Muscle layer of colon (tissue), 2 donors: Measurements from ENCODE around the gene TOR1B.

Experiments
- H3K27ac ChIP-seq: one replicate; pipeline ENCODE4 v1.7.0; 2013; ENCODE audit warnings: low read depth, mild to moderate bottlenecking, low read length, moderate library complexity
- H3K27me3 ChIP-seq, 2 donors: one replicate each; pipeline ENCODE4 v1.7.0; 2013; ENCODE audit warnings: low read length in 2 of 2, mild to moderate bottlenecking in 2 of 2; ENCODE audit not compliant: insufficient read depth in 2 of 2, control insufficient read depth in 1 of 2
- H3K36me3 ChIP-seq: one replicate; pipeline ENCODE4 v1.7.0; 2013; ENCODE audit warnings: mild to moderate bottlenecking, low read length; ENCODE audit not compliant: insufficient read depth
- H3K4me1 ChIP-seq: one replicate; pipeline ENCODE4 v1.7.0; 2013; ENCODE audit warnings: mild to moderate bottlenecking, low read length; ENCODE audit not compliant: insufficient read depth
- H3K4me3 ChIP-seq, 2 donors: one replicate each; pipeline ENCODE4 v1.7.0; 2013; ENCODE audit warnings: low read length in 2 of 2, low read depth in 1 of 2, mild to moderate bottlenecking in 1 of 2, moderate library complexity in 1 of 2
- H3K9ac ChIP-seq: one replicate; pipeline ENCODE4 v1.7.0; 2013; ENCODE audit warnings: low read length
- H3K9me3 ChIP-seq: one replicate; pipeline ENCODE4 v1.7.0; 2013; ENCODE audit warnings: mild to moderate bottlenecking, low read length
- donor health status: abdominal sarcoma.
- donor health status: Adenocarcinoma of cecum.

TOR1B gene

DNA sequence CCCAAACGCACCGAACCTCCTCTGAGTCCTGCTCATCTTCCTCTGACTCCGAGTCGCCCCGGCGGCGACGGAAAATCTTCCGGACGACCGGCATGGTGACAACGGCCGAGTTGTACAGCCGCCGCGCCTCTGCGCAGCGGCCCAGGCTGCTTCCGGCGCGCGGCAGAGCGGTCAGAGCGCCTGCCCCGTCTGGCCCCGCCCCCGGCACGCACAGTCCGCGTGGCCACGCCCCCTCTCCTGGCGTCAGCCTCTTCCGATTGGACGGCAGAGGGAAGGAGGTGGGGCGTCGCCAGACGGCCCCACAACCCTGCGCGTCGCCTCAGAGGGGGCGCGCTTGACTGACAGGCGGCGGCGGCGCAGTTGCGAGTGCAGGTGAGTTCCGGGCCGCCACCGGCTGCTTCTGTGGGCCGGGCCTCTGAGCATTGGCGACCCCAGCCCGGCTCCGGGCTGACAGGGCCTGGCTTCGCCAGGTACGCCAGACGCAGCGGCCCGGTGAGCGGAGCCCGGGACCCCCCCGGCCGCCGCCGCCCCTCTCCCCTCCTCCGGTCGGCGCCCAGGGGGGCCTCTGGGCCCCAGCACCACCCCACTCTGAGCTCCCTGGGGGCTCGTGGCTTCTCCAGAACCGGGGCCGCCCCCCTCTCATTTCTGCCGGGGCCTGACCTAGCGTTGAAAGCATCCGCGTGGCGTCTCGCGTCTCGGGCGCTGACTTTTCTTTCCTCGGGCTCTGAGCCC lies 32.3 kb downstream of the TOR1B start, which contains the start of the genes C9orf78 and USP20:
Gene C9orf78 (minus strand): TSS at position 148 of the 732 bp plus-strand sequence. CDS start 54 bp downstream, at position 94.
Gene USP20 (plus strand): TSS at position 331 of the 732 bp plus-strand sequence. CDS start 17,098 bp downstream, outside the sequence.
- Histone ChIP-seq H3K27me3 (no peaks in the 10 kb centered on the region), H3K4me1 (peaks cover 25% of the 10 kb centered on the region), H3K9me3 (no peaks in the 10 kb centered on the region), H3K36me3 (peaks cover 28% of the 10 kb centered on the region), H3K9ac (peak within 1 kb of the TSS; percentile 88), H3K27ac (peak within 1 kb of the TSS; percentile 88), H3K4me3 (peak within 1 kb of the TSS; percentile 88 to 98)

DNA sequence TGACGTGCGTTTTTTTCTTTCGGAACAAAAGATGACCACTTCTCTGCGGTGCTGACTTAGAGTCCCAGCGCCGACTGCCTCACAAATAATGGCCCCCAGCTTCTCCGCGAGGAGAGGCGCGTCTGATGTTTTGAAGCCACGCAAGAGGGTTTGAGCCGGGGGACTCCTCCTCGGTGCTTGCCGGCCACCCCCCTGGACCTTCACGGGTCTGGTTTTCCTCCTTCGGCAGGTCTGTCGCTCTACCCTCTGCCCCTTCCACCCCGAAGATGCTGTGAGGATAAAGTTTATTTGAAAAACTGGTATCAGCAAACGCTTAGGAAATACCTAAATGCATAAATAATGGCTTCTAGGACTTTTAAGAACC lies 32.9 kb downstream of the TOR1B start:
- Histone ChIP-seq H3K27me3 (no peaks in the 10 kb centered on the region), H3K27ac (peak overlapping the region; percentile 84), H3K9me3 (no peaks in the 10 kb centered on the region), H3K9ac (peak overlapping the region; percentile 65), H3K36me3 (peaks cover 24% of the 10 kb centered on the region), H3K4me1 (peaks cover 25% of the 10 kb centered on the region), H3K4me3 (peak overlapping the region; percentile 88 to 98)

DNA sequence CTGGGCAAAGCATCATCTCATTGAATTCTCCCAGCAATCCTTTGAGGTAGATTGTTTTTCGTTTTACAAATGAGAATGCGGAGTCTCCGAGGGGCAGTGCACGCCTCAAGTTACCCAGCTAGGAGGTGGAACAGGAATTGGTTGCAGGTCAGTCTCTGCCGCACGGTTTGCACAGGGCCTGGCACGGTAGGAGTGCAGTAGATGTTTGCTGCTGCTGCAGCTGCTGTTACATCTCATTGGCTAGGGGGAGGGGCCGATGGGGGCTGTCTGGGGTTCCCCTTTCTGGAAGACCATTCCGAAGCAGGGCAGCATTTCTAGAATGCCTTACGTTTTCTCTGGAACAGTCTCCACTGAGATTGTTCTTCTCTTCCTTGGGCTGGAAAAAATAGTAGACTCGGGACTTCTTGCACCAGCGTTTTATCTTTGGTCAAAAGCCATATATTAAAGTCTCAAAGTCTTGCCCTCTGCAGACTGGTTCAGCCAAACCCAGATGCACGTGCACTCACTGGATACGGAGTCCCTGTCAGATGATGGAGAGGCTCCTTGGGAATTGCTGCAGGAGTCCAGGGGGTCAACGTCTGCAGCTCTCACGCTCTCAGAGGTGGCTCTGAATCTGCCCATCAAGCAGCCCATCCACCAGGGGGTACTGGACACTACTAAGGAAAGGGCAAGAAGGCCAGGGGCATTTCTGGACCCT lies 33.5 kb downstream of the TOR1B start:
- Histone ChIP-seq H3K4me1 (peaks cover 25% of the 10 kb centered on the region), H3K4me3 (peak overlapping the region; percentile 88 to 98)

DNA sequence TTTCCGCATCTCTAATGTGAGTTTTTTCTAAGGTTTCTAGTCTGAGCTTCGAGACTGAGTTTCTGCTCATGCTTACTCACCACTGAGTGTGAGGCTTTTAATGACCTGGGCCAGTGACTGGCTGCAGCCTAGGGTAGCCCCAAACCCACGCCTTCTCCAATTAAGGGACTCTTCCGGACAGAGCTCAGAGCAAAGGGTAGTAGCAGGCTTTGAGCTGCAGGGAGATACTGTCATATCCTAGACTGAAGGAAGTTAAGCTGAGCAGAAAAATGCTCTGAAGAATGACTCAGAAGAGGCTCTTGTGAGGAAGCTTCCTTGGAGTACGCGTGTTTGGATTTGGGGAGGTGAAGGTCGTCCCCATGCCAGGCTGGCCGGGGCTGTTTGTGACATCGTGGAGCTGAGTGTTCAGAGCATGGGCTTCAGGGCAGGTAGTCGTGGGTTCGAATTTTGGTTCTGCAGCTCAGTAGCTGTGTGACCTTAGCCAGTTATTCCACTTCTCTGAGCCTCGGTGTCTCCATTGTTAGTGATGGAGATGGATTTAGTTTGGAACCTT lies 35.8 kb downstream of the TOR1B start:
- Histone ChIP-seq H3K27me3 (no peaks in the 10 kb centered on the region), H3K36me3 (no peaks in the 10 kb centered on the region), H3K27ac (no peak overlapping the region), H3K9me3 (no peaks in the 10 kb centered on the region), H3K4me1 (peaks cover 22% of the 10 kb centered on the region), H3K9ac (no peak overlapping the region), H3K4me3 (no peak overlapping the region)

More for the DNA sequence above, 33.5 kb downstream of the TOR1B start:
- peak overlapping the region; percentile 84 for H3K27ac ChIP-seq
- no peaks in the 10 kb centered on the region for H3K9me3 ChIP-seq
- H3K36me3 ChIP-seq = peaks cover 18% of the 10 kb centered on the region
- peak overlapping the region; percentile 65 for H3K9ac ChIP-seq
- no peaks in the 10 kb centered on the region for H3K27me3 ChIP-seq

DNA sequence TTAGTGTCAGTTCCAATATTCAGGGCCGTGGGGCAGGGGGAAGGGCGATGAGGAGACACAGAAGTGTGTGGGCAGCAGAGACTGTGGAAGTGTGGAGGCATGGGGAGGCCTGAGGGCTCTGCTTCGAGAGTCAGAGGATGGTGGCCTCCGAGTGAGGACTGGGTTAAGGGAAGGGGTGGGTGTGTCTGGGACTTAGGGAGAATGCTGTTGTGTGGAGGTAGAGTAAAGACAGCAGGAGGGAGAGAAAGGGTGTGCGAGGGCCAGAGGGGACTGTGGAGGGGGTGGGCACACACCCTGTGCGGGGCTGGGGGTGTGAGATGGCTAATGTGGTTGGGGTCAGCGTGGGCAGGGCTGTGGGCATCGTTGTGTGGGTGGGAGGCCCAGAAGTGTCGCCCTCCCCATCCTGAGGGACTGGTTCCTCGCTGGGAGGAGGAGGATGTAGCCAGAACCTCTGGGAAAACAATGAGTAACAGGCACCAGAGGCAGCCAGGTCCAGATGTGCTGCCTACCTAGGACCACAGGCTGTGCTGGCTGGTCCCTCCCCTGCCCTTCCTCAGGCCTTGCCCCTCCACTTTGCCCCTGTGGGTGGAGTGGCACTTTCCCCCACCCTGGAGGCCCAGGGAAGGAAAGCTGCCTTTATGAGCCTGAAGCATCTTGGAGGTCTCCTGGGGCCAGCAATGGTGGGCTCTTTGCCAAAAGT lies 36.5 kb downstream of the TOR1B start:
- H3K4me3 ChIP-seq = no peak overlapping the region
- H3K36me3 ChIP-seq = no peaks in the 10 kb centered on the region
- no peaks in the 10 kb centered on the region for H3K27me3 ChIP-seq
- no peak overlapping the region for H3K9ac ChIP-seq
- H3K9me3 ChIP-seq = no peaks in the 10 kb centered on the region
- H3K27ac ChIP-seq = no peak overlapping the region
- peaks cover 16% of the 10 kb centered on the region for H3K4me1 ChIP-seq

DNA sequence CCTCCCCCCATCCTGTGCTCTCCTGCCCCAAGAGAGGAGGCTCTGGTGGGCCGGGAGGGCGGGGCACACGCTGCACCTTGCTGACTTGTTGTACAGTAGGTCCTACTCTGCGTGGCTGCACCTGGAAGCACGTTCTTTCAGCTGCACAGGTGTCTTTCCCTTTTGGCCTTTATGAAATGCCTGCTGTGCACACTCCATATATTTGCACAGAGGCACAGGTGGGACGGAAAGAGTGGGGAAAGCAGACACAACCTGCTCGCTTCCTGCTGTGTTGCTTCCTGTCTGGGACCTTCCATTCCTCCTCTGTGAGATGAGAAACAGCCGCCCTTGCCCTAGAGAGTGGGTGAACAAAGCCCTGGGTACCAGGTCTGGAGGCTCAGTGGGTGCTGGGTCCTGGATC lies 37.0 kb downstream of the TOR1B start:
- H3K4me1 ChIP-seq = peaks cover 15% of the 10 kb centered on the region
- H3K27me3 ChIP-seq = no peaks in the 10 kb centered on the region
- no peak overlapping the region for H3K27ac ChIP-seq
- H3K9ac ChIP-seq = no peak overlapping the region
- no peaks in the 10 kb centered on the region for H3K36me3 ChIP-seq
- no peaks in the 10 kb centered on the region for H3K9me3 ChIP-seq
- no peak overlapping the region for H3K4me3 ChIP-seq

DNA sequence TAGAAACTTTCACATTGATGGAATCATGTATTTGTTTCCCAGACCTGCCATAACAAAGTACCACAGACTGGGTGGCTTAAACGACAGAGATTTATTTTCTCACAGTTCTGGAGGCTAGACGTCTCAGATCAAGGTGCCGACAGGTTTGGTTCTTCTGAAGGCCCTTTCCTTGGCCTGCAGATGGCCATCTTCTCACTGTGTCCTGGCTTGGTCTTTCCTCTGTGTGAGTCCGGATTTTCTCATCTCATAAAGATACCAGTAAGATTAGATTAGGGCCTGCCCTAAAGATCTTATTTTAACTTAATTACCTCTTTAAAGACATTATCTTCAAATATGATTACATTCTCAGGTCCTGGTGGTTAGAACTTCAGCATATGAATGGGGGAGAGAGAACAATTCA lies 38.1 kb downstream of the TOR1B start:
- Histone ChIP-seq H3K27ac (no peak overlapping the region), H3K36me3 (no peaks in the 10 kb centered on the region), H3K27me3 (no peaks in the 10 kb centered on the region), H3K9ac (no peak overlapping the region), H3K4me1 (peaks cover 14% of the 10 kb centered on the region), H3K4me3 (no peak overlapping the region), H3K9me3 (no peaks in the 10 kb centered on the region)

DNA sequence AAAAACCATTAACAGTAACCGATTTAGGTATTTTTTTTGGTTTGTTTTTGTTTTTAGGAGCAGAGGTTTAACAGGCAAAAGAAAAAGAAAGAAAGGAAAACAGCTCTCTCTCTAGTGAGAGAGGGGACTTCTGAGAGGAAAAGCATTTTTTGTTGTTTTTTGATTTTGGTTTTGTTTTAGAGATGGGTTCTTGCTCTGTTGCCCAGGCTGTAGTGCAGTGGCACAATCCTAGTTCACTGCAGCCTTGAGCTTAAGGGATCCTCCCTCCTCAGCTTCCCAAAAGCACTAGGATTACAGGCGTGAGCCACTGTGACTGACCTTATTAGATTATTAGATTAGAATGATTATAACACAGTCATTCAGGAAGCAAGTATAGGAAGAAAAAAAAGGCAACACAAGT lies 42.4 kb downstream of the TOR1B start:
- Histone ChIP-seq H3K36me3 (peaks cover 9% of the 10 kb centered on the region), H3K9me3 (no peaks in the 10 kb centered on the region), H3K4me3 (no peak overlapping the region), H3K27me3 (no peaks in the 10 kb centered on the region), H3K27ac (no peak overlapping the region), H3K4me1 (peaks cover under 1% of the 10 kb centered on the region), H3K9ac (no peak overlapping the region)

DNA sequence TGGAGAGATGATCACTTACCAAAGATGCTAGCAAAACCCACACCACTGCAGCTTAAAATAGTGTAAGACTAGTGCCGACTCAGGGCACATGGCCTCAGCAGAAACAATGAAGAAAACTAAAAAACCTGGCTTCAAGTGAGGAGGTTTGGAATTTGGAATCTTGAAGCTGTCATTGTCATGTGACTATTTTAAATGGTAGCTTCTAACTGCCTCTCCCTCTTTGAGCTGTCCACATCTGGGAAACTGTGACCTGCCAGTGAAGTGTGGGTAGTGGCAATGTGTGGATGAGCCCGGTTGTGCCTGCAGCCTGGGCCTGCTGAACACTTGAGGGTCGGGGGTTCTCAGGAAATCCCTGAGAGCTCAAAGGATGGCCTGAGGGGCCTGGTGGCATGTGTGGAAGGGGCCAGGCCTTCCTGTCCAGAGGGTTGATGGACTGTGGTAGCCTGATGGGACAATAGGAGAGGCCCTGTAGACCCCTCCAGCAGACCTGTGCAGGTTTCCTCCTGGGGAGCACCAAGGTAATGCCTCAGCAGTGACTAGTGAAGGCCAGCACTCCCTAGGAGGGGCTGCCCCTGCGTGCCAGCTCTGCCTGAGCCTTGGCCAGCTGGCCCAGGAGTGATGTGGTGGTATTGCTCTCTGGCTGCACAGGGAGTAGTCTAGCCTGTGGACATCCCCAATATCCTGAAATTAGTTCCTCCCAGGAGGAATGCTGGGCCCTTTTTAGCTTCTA lies 45.9 kb downstream of the TOR1B start:
- no peak overlapping the region for H3K4me3 ChIP-seq
- no peak overlapping the region for H3K27ac ChIP-seq
- no peak overlapping the region for H3K9ac ChIP-seq
- H3K27me3 ChIP-seq = no peaks in the 10 kb centered on the region
- peaks cover 32% of the 10 kb centered on the region for H3K36me3 ChIP-seq
- H3K9me3 ChIP-seq = no peaks in the 10 kb centered on the region
- peaks cover 12% of the 10 kb centered on the region for H3K4me1 ChIP-seq

DNA sequence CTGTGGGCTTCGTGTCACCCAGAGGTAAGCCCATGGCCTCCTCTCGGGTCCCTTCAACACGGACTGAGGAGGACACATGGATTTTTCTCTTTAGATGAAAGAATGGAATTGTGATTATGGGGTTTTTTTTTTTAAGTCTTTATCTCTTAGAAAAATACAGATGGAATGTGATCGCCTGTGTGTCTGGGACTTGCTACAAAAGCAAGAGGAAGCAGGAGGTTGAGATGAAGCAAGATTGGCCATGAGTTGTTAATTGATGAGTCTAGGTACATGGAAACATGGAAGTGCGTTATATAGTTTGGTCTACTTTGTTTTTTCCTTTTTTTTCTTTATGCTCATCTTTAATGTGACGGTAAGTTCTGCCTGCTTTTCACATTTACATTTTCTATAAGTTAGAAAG lies 46.9 kb downstream of the TOR1B start:
- H3K36me3 ChIP-seq = peaks cover 32% of the 10 kb centered on the region
- H3K4me1 ChIP-seq = peaks cover 12% of the 10 kb centered on the region
- H3K27ac ChIP-seq = no peak overlapping the region
- H3K27me3 ChIP-seq = no peaks in the 10 kb centered on the region
- no peak overlapping the region for H3K9ac ChIP-seq
- no peak overlapping the region for H3K4me3 ChIP-seq
- H3K9me3 ChIP-seq = no peaks in the 10 kb centered on the region
